IMR-90 (cell line): ENCODE results near the gene PIP5K1C. TPM values are rescaled to one million over a fixed set of nuclear protein-coding genes. Genes with fewer than 3 reads are reported as not detected.

ENCODE experiments used
- ATAC-seq: fragments of 200-7000 bp; cut with Tn5 transposase; 2 replicates; pipeline ENCODE4 v1.9.1; 2020; ENCODE audit warnings: low read depth, mild to moderate bottlenecking, moderate library complexity
- BruUV-seq: library from RNA; stranded (reverse); fragments of 400-500 nt; replicated peaks from 2 replicates; lab custom pipeline; 2021; lab: Mats Ljungman, UMichigan
- CTCF ChIA-PET: fragments of 300-600 bp; formaldehyde crosslinking; extraction: SDS; loops from one replicate; lab custom pipeline; 2021; ENCODE audit warnings: antibody characterized with exemption; lab: Yijun Ruan, JAX
- POLR2A ChIA-PET: fragments of 300-600 bp; sonication (Branson Sonifier 250); formaldehyde crosslinking; loops from one replicate; lab custom pipeline; 2022; ENCODE audit warnings: antibody characterized with exemption; ENCODE audit not compliant: unreplicated experiment; lab: Charles Lee
- DNase-seq: peaks from one replicate; pipeline ENCODE4 v3.0.0; 2013
- H2AFZ ChIP-seq: replicated peaks from 2 replicates; pipeline ENCODE3; 2013; ENCODE audit warnings: low read length, mild to moderate bottlenecking; ENCODE audit not compliant: poor library complexity
- H2AK5ac ChIP-seq: 2 replicates; pipeline ENCODE4 v1.6.1; 2013; ENCODE audit warnings: low read depth, low read length, inconsistent platforms
- H2AK9ac ChIP-seq: replicated peaks from 2 replicates; pipeline ENCODE3; 2013; ENCODE audit warnings: mild to moderate bottlenecking, low read depth, low read length, moderate library complexity; ENCODE audit not compliant: poor library complexity
- H2BK120ac ChIP-seq: 2 replicates; pipeline ENCODE4 v1.6.1; 2013; ENCODE audit warnings: low read depth, low read length, inconsistent platforms
- H2BK15ac ChIP-seq: 3 replicates; pipeline ENCODE4 v1.6.1; 2013; ENCODE audit warnings: low read depth, low read length, inconsistent platforms
- H2BK20ac ChIP-seq: 2 replicates; pipeline ENCODE4 v1.6.1; 2013; ENCODE audit warnings: low read depth, mild to moderate bottlenecking, inconsistent platforms, low read length, moderate library complexity
- H2BK5ac ChIP-seq: 2 replicates; pipeline ENCODE4 v1.6.1; 2013; ENCODE audit warnings: mild to moderate bottlenecking, low read depth, low read length, inconsistent platforms; ENCODE audit not compliant: poor library complexity, severe bottlenecking
- H3K14ac ChIP-seq: replicated peaks from 2 replicates; pipeline ENCODE4 v1.6.1; 2013; ENCODE audit warnings: low read depth, low read length, inconsistent platforms
- H3K18ac ChIP-seq: 2 replicates; pipeline ENCODE4 v1.6.1; 2013; ENCODE audit warnings: low read depth, low read length, control low read depth
- H3K23ac ChIP-seq: 2 replicates; pipeline ENCODE4 v1.6.1; 2013; ENCODE audit warnings: low read depth, low read length, inconsistent platforms
- H3K27ac ChIP-seq: 2 replicates; pipeline ENCODE4 v1.5.1; 2013; ENCODE audit warnings: mild to moderate bottlenecking, control low read depth, low read length; ENCODE audit not compliant: insufficient read depth
- H3K27me3 ChIP-seq: 2 replicates; pipeline ENCODE4 v1.6.1; 2013; ENCODE audit warnings: low read length; ENCODE audit not compliant: control insufficient read depth, insufficient read depth
- H3K36me3 ChIP-seq: 2 replicates; pipeline ENCODE4 v1.6.1; 2013; ENCODE audit warnings: low read length, mixed read lengths; ENCODE audit not compliant: control insufficient read depth, insufficient read depth
- H3K4ac ChIP-seq: 2 replicates; pipeline ENCODE4 v1.6.1; 2013; ENCODE audit warnings: low read depth, low read length, inconsistent platforms
- H3K4me1 ChIP-seq: 2 replicates; pipeline ENCODE4 v1.6.1; 2013; ENCODE audit warnings: low read length, mixed read lengths; ENCODE audit not compliant: control insufficient read depth, insufficient read depth
- H3K4me2 ChIP-seq: 2 replicates; pipeline ENCODE4 v1.6.1; 2013; ENCODE audit warnings: low read depth, mild to moderate bottlenecking, control low read depth, low read length, moderate library complexity
- H3K4me3 ChIP-seq: 2 replicates; pipeline ENCODE4 v1.5.1; 2013; ENCODE audit warnings: low read depth, mild to moderate bottlenecking, control low read depth, low read length, moderate library complexity; ENCODE audit not compliant: insufficient read depth
- H3K56ac ChIP-seq: 2 replicates; pipeline ENCODE4 v1.6.1; 2013; ENCODE audit warnings: low read length, inconsistent platforms; ENCODE audit not compliant: insufficient read depth; ENCODE audit errors: extremely low read depth
- H3K79me1 ChIP-seq, 2 experiments: 2 replicates each; pipeline ENCODE4 v1.6.1; 2013; ENCODE audit warnings: low read length in 2 of 2, inconsistent platforms in 1 of 2, low read depth in 1 of 2
- H3K9ac ChIP-seq: 2 replicates; pipeline ENCODE4 v1.6.1; 2013; ENCODE audit warnings: low read depth, low read length, control low read depth
- H3K9me1 ChIP-seq: 2 replicates; pipeline ENCODE4 v1.6.1; 2013; ENCODE audit warnings: low read length, inconsistent platforms; ENCODE audit not compliant: insufficient read depth
- H3K9me3 ChIP-seq: 2 replicates; pipeline ENCODE4 v1.6.1; 2013; ENCODE audit warnings: low read length; ENCODE audit not compliant: control insufficient read depth, insufficient read depth
- H4K20me1 ChIP-seq: 2 replicates; pipeline ENCODE4 v1.6.1; 2013; ENCODE audit warnings: low read length, inconsistent platforms; ENCODE audit not compliant: insufficient read depth
- H4K5ac ChIP-seq: 2 replicates; pipeline ENCODE4 v1.6.1; 2013; ENCODE audit warnings: mild to moderate bottlenecking, low read depth, low read length, control low read depth
- H4K8ac ChIP-seq, 2 experiments: 2 replicates each; pipeline ENCODE4 v1.6.1; 2013; ENCODE audit warnings: low read depth in 2 of 2, low read length in 2 of 2, control low read depth in 1 of 2, inconsistent platforms in 1 of 2
- H4K91ac ChIP-seq: 2 replicates; pipeline ENCODE4 v1.6.1; 2013; ENCODE audit warnings: low read depth, low read length, inconsistent platforms; ENCODE audit not compliant: insufficient read depth
- CHD1 ChIP-seq: IDR thresholded peaks from 2 replicates; pipeline ENCODE4 v1.6.1; 2012; ENCODE audit warnings: low read depth, low read length, improper control_type of control experiment
- CTCF ChIP-seq: conservative IDR thresholded peaks from 2 replicates; pipeline ENCODE4 v1.5.1; 2012; ENCODE audit warnings: mild to moderate bottlenecking, low read depth, low read length, improper control_type of control experiment
- MAZ ChIP-seq: IDR thresholded peaks from 2 replicates; pipeline ENCODE4 v1.6.1; 2012; ENCODE audit warnings: low read depth, mild to moderate bottlenecking, low read length, improper control_type of control experiment, moderate library complexity, borderline replicate concordance
- RAD21 ChIP-seq: IDR thresholded peaks from 2 replicates; pipeline ENCODE4 v1.6.1; 2012; ENCODE audit warnings: low read length, improper control_type of control experiment
- SMC3 ChIP-seq: fragments of 150-350 bp; IDR thresholded peaks from 2 replicates; pipeline ENCODE4 v1.6.1; 2016; ENCODE audit warnings: low read depth, mild to moderate bottlenecking, antibody characterized with exemption, low read length, moderate library complexity
- WGBS, 2 experiments: methylation state at CpG; one replicate each; pipeline versions ENCODE4 v1.1.5 to v1.1.7; 2013; ENCODE audit warnings: missing lambda C conversion rate in 2 of 2; ENCODE audit not compliant: insufficient read length in 1 of 2; ENCODE audit errors: extremely low coverage in 2 of 2; 5-methylcytosine and 5-hydroxymethylcytosine counted together
- dilution Hi-C: fragments of 300-500 bp; cut with HindIII; formaldehyde crosslinking; loops from one replicate; pipeline ENCODE4 v1.14.3; 2018; ENCODE audit warnings: low sequenced_read_pairs; ENCODE audit not compliant: unreplicated experiment
- in situ Hi-C: fragments of 300-500 bp; cut with MboI; formaldehyde crosslinking; loops from 3 replicates; pipeline ENCODE4 v1.14.3; 2019; ENCODE audit warnings: low sequenced_read_pairs, inconsistent platforms, mixed read lengths
- intact Hi-C: fragments of 100-400 bp; cut with micrococcal nuclease; formaldehyde crosslinking; loops from 2 replicates; pipeline ENCODE4 v1.10.0; 2022
- polyA plus RNA-seq, 3 experiments: library from polyadenylated mRNA; depleted of rRNA; stranded (reverse); fragments of >200 nt; gene quantifications; 2 replicates each; pipeline ENCODE4 v1.2.3, GENCODE V29; 2012; ENCODE audit warnings: low replicate concordance in 1 of 3
- total RNA-seq: library from RNA; depleted of rRNA; stranded (reverse); fragments of >200 nt; gene quantifications from 2 replicates; pipeline ENCODE4 v1.2.3, GENCODE V29; 2012

PIP5K1C gene
- total and polyA plus RNA-seq, 2 of the 4 experiments (the other 2 are of a cell fraction): 13.6 to 23.3 TPM

- CTCF ChIA-PET: no interaction called here
- H2BK5ac ChIP-seq: no peak overlapping the region
- no peak overlapping the region for H2AK5ac ChIP-seq
- peaks cover 6 to 36% of the 10 kb centered on the region in 2 experiments for H3K79me1 ChIP-seq
- H3K9ac ChIP-seq: no peak overlapping the region
- H4K5ac ChIP-seq: no peak overlapping the region
- DNase-seq (no peak), ATAC-seq (peak; percentile 84)
- no peak overlapping the region for H3K23ac ChIP-seq
- dilution Hi-C loops: no loop called here
- TF ChIP-seq SMC3: peak; percentile 86
- peak; percentile 86 for TF ChIP-seq CTCF
- no peak for TF ChIP-seq CHD1
- peak; percentile 85 for TF ChIP-seq RAD21
- peak; percentile 61; the same call in 1 of the 2 replicates for TF ChIP-seq MAZ
- H4K8ac ChIP-seq: no peak overlapping the region
- H2BK20ac ChIP-seq: no peak overlapping the region
- no peaks in the 10 kb centered on the region for H3K9me1 ChIP-seq
- no peak overlapping the region for H3K4me2 ChIP-seq
- H2AFZ ChIP-seq: peak overlapping the region; percentile 70
- no peaks in the 10 kb centered on the region for H3K27me3 ChIP-seq
- H2AK9ac ChIP-seq: peak overlapping the region; percentile 90
- no peak overlapping the region for H2BK15ac ChIP-seq
- no peak overlapping the region for H3K56ac ChIP-seq
- 44% methylated on average over 17 of the region's 40 CpGs; no CpG with 5 or more reads in 1 of the 2 experiments for WGBS, 2 experiments
- in situ Hi-C loops: loop anchor here (5.0 kb wide), 1 partner anchor 36 kb away; the partner anchor contains the start of gene PIP5K1C
- no peak overlapping the region for H3K14ac ChIP-seq
- H3K9me3 ChIP-seq: no peaks in the 10 kb centered on the region
- intact Hi-C loops: loop anchor here (1.0 to 10.0 kb wide), 4 partner anchors 34 to 539 kb away; partner anchors contain the start of gene PIP5K1C
- H4K20me1 ChIP-seq: peaks cover 17% of the 10 kb centered on the region
- no peak overlapping the region for H3K4me3 ChIP-seq
- no peak overlapping the region; the same call in 1 of the 2 replicates for H4K91ac ChIP-seq
- no peak overlapping the region for H2BK120ac ChIP-seq
- no peak overlapping the region for H3K18ac ChIP-seq
- BruUV-seq: no TSS peak
- POLR2A ChIA-PET: no interaction called here
- peaks cover 7% of the 10 kb centered on the region for H3K4me1 ChIP-seq
- H3K4ac ChIP-seq: no peak overlapping the region
- peaks cover 29% of the 10 kb centered on the region for H3K36me3 ChIP-seq
- H3K27ac ChIP-seq: no peak overlapping the region
Observed at GRCh38 chr19:3665681-3666544, 34.4 kb downstream of the PIP5K1C start.
